ENCODE results near the gene XRCC1.

Gene XRCC1

GRCh38 chr19:43582495-43582894 lies 7.2 kb upstream of the XRCC1 start:
- DNase-seq (ENCODE audit: low spot score) = no peak
- no peak for TF ChIP-seq CTCF (IDR thresholded peaks at IDR 0.05; ENCODE audit: extremely low read depth, missing control alignments)

- no peak for DNase-seq (ENCODE audit: low spot score)
Observed at GRCh38 chr19:43581467-43581866, 6.1 kb upstream of the XRCC1 start.

GRCh38 chr19:43578787-43579186 lies 3.5 kb upstream of the XRCC1 start:
- TF ChIP-seq CTCF (IDR thresholded peaks at IDR 0.05; ENCODE audit: extremely low read depth, missing control alignments) = no peak
- no peak for DNase-seq (ENCODE audit: low spot score)

More at GRCh38 chr19:43581467-43581866, 6.1 kb upstream of the XRCC1 start:
- TF ChIP-seq CTCF (IDR thresholded peaks at IDR 0.05; ENCODE audit: extremely low read depth, missing control alignments) = no peak

- no peak for DNase-seq (ENCODE audit: low spot score)
- TF ChIP-seq CTCF (IDR thresholded peaks at IDR 0.05; ENCODE audit: extremely low read depth, missing control alignments) = no peak
Observed at GRCh38 chr19:43575955-43576878, 890 bp upstream of the XRCC1 start.

- no peak for TF ChIP-seq CTCF (IDR thresholded peaks at IDR 0.05; ENCODE audit: extremely low read depth, missing control alignments)
- DNase-seq (ENCODE audit: low spot score) = no peak
Observed at GRCh38 chr19:43574424-43575155, 737 bp downstream of the XRCC1 start.

GRCh38 chr19:43572171-43572588 lies 3.1 kb downstream of the XRCC1 start:
- TF ChIP-seq CTCF (IDR thresholded peaks at IDR 0.05; ENCODE audit: extremely low read depth, missing control alignments) = no peak
- DNase-seq (ENCODE audit: low spot score) = no peak
